ENCODE results near the gene POU6F2. TPM values are rescaled to one million over a fixed set of nuclear protein-coding genes. Genes with fewer than 3 reads are reported as not detected.

The POU6F2 gene
- total RNA-seq, 1 experiment from 2014 or later: 0.64 TPM

DNA sequence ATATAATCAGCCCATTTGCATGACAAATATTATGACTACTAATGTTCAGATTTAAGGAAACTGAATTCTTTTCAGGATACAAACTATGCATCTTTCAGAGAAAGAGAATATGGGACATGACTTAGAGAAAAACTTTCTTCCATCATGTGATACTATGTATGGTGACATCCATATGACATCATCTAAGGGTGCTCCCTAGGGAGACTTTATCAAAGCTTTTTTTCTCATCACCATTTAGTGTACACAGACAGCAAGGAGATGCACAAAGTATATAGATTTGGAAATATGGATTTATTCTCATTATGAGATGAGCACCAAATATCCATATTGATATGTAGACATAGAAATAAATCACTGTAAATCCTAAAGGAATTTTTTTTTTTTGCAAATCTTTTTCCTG is 424.3 kb downstream of the POU6F2 start:
- BruUV-seq (replicated peaks): no TSS peak
- no peaks in the 10 kb centered on the region for H3K36me3 Mint-ChIP-seq (ENCODE audit: insufficient read depth, unreplicated experiment)
- no peaks in the 10 kb centered on the region for H3K27me3 Mint-ChIP-seq (ENCODE audit: unreplicated experiment)
- H3K4me1 Mint-ChIP-seq (ENCODE audit: low read depth, unreplicated experiment): peaks cover 13% of the 10 kb centered on the region
- intact Hi-C loops (cut with micrococcal nuclease; ENCODE audit: unreplicated experiment): no loop called here
- TF ChIP-seq, protein P1, sequence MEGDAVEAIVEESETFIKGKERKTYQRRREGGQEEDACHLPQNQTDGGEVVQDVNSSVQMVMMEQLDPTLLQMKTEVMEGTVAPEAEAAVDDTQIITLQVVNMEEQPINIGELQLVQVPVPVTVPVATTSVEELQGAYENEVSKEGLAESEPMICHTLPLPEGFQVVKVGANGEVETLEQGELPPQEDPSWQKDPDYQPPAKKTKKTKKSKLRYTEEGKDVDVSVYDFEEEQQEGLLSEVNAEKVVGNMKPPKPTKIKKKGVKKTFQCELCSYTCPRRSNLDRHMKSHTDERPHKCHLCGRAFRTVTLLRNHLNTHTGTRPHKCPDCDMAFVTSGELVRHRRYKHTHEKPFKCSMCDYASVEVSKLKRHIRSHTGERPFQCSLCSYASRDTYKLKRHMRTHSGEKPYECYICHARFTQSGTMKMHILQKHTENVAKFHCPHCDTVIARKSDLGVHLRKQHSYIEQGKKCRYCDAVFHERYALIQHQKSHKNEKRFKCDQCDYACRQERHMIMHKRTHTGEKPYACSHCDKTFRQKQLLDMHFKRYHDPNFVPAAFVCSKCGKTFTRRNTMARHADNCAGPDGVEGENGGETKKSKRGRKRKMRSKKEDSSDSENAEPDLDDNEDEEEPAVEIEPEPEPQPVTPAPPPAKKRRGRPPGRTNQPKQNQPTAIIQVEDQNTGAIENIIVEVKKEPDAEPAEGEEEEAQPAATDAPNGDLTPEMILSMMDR (IDR thresholded peaks at IDR 0.05; ENCODE audit: unreplicated experiment): no peak
- H3K27ac Mint-ChIP-seq (ENCODE audit: unreplicated experiment): no peak overlapping the region
- no peak for DNase-seq
- no peaks in the 10 kb centered on the region for H3K9me3 Mint-ChIP-seq (ENCODE audit: low read depth, unreplicated experiment)
- no peak overlapping the region for H3K4me3 Mint-ChIP-seq (ENCODE audit: low read depth, unreplicated experiment)
- CTCF ChIA-PET: interaction anchor here (0.9 kb wide), 1 partner anchor 8 kb away, joined by 4 read pairs; no protein-coding TSS in a partner anchor

DNA sequence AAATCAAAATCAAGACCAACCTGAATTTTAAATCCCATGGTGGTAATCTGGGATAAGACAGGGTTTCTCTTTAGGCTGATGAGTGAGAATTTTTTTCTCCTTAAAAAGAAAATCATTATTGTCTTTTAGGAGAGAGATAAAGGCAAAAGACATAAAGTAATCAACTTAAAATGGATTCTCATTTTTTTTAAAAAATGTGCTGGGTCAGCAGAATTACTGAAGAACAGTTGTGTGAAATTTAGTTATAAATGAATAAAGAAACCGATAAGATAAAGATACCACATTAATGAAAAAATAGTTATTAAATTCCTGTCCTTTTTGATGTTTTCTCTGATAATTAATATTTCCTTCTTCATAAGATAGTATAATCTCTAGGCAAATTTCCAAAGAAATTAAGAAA is 427.2 kb downstream of the POU6F2 start:
- no peaks in the 10 kb centered on the region for H3K9me3 Mint-ChIP-seq (ENCODE audit: low read depth, unreplicated experiment)
- H3K27me3 Mint-ChIP-seq (ENCODE audit: unreplicated experiment): no peaks in the 10 kb centered on the region
- H3K27ac Mint-ChIP-seq (ENCODE audit: unreplicated experiment): no peak overlapping the region
- intact Hi-C loops (cut with micrococcal nuclease; ENCODE audit: unreplicated experiment): no loop called here
- CTCF ChIA-PET: no interaction called here
- no peak for DNase-seq
- TF ChIP-seq, protein P1 (IDR thresholded peaks at IDR 0.05; ENCODE audit: unreplicated experiment): no peak
- H3K4me1 Mint-ChIP-seq (ENCODE audit: low read depth, unreplicated experiment): peaks cover 20% of the 10 kb centered on the region
- H3K36me3 Mint-ChIP-seq (ENCODE audit: insufficient read depth, unreplicated experiment): no peaks in the 10 kb centered on the region
- no peak overlapping the region for H3K4me3 Mint-ChIP-seq (ENCODE audit: low read depth, unreplicated experiment)
- no TSS peak for BruUV-seq (replicated peaks)

DNA sequence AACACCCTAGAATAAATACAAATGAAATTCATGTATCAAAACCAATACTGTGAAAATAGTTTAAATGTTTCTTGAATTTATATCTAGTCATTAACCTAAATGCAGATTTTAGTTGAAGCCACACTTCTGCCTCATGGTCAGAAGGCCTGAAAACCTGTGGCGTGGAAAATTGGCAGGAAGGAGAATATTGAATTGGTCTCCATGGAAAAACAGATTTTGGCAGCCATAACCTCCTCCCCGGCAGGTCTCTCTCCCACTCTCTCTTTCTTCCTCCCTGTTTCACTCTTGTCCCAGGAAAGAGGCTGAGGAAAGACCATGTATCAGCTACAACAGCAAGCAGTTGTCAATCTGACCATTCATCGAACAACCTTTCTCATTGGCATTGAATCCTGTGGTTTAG is 427.9 kb downstream of the POU6F2 start:
- H3K27me3 Mint-ChIP-seq (ENCODE audit: unreplicated experiment): no peaks in the 10 kb centered on the region
- no peak overlapping the region for H3K27ac Mint-ChIP-seq (ENCODE audit: unreplicated experiment)
- intact Hi-C loops (cut with micrococcal nuclease; ENCODE audit: unreplicated experiment): no loop called here
- no peak overlapping the region for H3K4me3 Mint-ChIP-seq (ENCODE audit: low read depth, unreplicated experiment)
- H3K36me3 Mint-ChIP-seq (ENCODE audit: insufficient read depth, unreplicated experiment): no peaks in the 10 kb centered on the region
- no TSS peak for BruUV-seq (replicated peaks)
- CTCF ChIA-PET: no interaction called here
- no peak for DNase-seq
- TF ChIP-seq, protein P1 (IDR thresholded peaks at IDR 0.05; ENCODE audit: unreplicated experiment): no peak
- peaks cover 20% of the 10 kb centered on the region for H3K4me1 Mint-ChIP-seq (ENCODE audit: low read depth, unreplicated experiment)
- no peaks in the 10 kb centered on the region for H3K9me3 Mint-ChIP-seq (ENCODE audit: low read depth, unreplicated experiment)

DNA sequence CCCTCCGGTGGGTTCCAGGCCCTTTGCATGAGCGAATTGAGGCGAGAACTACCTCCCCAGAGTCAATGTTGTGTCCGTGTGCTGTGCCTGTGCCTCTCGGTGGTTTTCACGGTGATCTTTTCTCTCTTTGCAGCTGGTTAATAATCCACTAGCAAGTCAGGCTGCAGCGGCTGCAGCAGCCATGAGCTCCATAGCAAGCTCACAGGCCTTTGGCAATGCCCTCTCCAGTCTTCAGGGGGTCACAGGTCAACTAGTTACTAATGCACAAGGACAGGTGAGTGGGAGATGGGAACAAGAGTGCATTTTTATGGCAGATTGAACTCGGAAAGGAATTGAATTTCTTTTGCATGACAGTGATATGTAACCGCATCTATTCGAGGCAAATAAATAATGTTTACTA is 428.8 kb downstream of the POU6F2 start:
- intact Hi-C loops (cut with micrococcal nuclease; ENCODE audit: unreplicated experiment): no loop called here
- no peak overlapping the region for H3K4me3 Mint-ChIP-seq (ENCODE audit: low read depth, unreplicated experiment)
- no TSS peak for BruUV-seq (replicated peaks)
- no peaks in the 10 kb centered on the region for H3K36me3 Mint-ChIP-seq (ENCODE audit: insufficient read depth, unreplicated experiment)
- CTCF ChIA-PET: no interaction called here
- H3K4me1 Mint-ChIP-seq (ENCODE audit: low read depth, unreplicated experiment): peaks cover 20% of the 10 kb centered on the region
- DNase-seq: no peak
- no peaks in the 10 kb centered on the region for H3K9me3 Mint-ChIP-seq (ENCODE audit: low read depth, unreplicated experiment)
- TF ChIP-seq, protein P1 (IDR thresholded peaks at IDR 0.05; ENCODE audit: unreplicated experiment): no peak
- no peak overlapping the region for H3K27ac Mint-ChIP-seq (ENCODE audit: unreplicated experiment)
- H3K27me3 Mint-ChIP-seq (ENCODE audit: unreplicated experiment): no peaks in the 10 kb centered on the region
